Cerebellar cortex (tissue), 1 donor: ENCODE results near the gene RGL2.
"Not testable (repeated sequence)": the region's sequence is repeated elsewhere in the genome, so short reads cannot be mapped to it uniquely, and the experiment has no call there.

ENCODE experiments used
- DNase-seq: peaks from one replicate; pipeline ENCODE4 v3.0.0-alpha.2; 2015; ENCODE audit warnings: low spot score

Gene RGL2

GRCh38 chr6:33273924-33274902 lies 24.5 kb downstream of the RGL2 start:
- no peak for DNase-seq

- DNase-seq, result no peak
These were observed 25.4 kb downstream of the RGL2 start for GRCh38 chr6:33273129-33273923.

- no peak for DNase-seq
These were observed 26.2 kb downstream of the RGL2 start for GRCh38 chr6:33272275-33273128.

- DNase-seq, result peak; percentile 100
These were observed 27.1 kb downstream of the RGL2 start, which contains the start of the genes RPS18 and VPS52 for GRCh38 chr6:33271468-33272274. Gene RPS18 (plus strand): TSS chr6:33272075. CDS start chr6:33272120, 45 bp downstream. Gene VPS52 (minus strand): TSS chr6:33271876. CDS start chr6:33271675, 201 bp downstream.

GRCh38 chr6:33271117-33271467 lies 27.6 kb downstream of the RGL2 start:
- DNase-seq, result no peak

- DNase-seq, result no peak
These were observed 34.7 kb downstream of the RGL2 start for GRCh38 chr6:33264015-33264414.

GRCh38 chr6:33262490-33262889 lies 36.3 kb downstream of the RGL2 start:
- not testable (repeated sequence) for DNase-seq

GRCh38 chr6:33259032-33259431 lies 39.7 kb downstream of the RGL2 start:
- DNase-seq, result no peak

- DNase-seq, result no peak
These were observed 44.2 kb downstream of the RGL2 start for GRCh38 chr6:33254591-33254990.

- no peak for DNase-seq
These were observed 46.0 kb downstream of the RGL2 start for GRCh38 chr6:33252759-33253158.

GRCh38 chr6:33251395-33252012 lies 47.2 kb downstream of the RGL2 start:
- no peak for DNase-seq

- DNase-seq, result no peak
These were observed 48.0 kb downstream of the RGL2 start for GRCh38 chr6:33250731-33251130.

GRCh38 chr6:33249732-33250630 lies 48.8 kb downstream of the RGL2 start:
- no peak for DNase-seq

GRCh38 chr6:33248932-33249731 lies 49.6 kb downstream of the RGL2 start:
- peak; percentile 100 for DNase-seq

GRCh38 chr6:33248643-33248931 lies 50.2 kb downstream of the RGL2 start:
- DNase-seq, result no peak

GRCh38 chr6:33247977-33248642 lies 50.6 kb downstream of the RGL2 start:
- DNase-seq, result peak; percentile 92

- no peak for DNase-seq
These were observed 55.3 kb downstream of the RGL2 start for GRCh38 chr6:33243476-33243875.

GRCh38 chr6:33241968-33242367 lies 56.8 kb downstream of the RGL2 start:
- no peak for DNase-seq
